H1 (cell line): Measurements from ENCODE around the gene POLE. TPM values are rescaled to one million over a fixed set of nuclear protein-coding genes. Genes with fewer than 3 reads are reported as not detected.

Source experiments
- CTCF ChIA-PET: fragments of 300-600 bp; sonication (Branson Sonifier 250); formaldehyde crosslinking; loops from one replicate; lab custom pipeline; 2021; ENCODE audit not compliant: partially characterized antibody; lab: Charles Lee
- POLR2A ChIA-PET: fragments of 300-600 bp; sonication (Branson Sonifier 250); formaldehyde crosslinking; loops from one replicate; lab custom pipeline; 2021; ENCODE audit warnings: inconsistent platforms; ENCODE audit not compliant: partially characterized antibody; lab: Charles Lee
- DNase-seq, 2 experiments: peaks; one replicate each; pipeline versions ENCODE4 v3.0.0 to v3.0.0-alpha.2; 2010 to 2022; ENCODE audit warnings: low spot score in 2 of 2, low read depth in 1 of 2, mixed read lengths in 1 of 2
- FAIRE-seq: peaks from 2 replicates; lab custom pipeline; 2011; peaks lifted over from hg19 to GRCh38; lab: Jason Lieb, UNC
- H2AFZ ChIP-seq: 2 replicates; pipeline ENCODE4 v1.8.1; 2012; ENCODE audit warnings: low read length, inconsistent platforms
- H2AK5ac ChIP-seq: 2 replicates; pipeline ENCODE4 v1.6.1; 2013; ENCODE audit warnings: low read depth, low read length
- H2BK120ac ChIP-seq: replicated peaks from 2 replicates; pipeline ENCODE3; 2013; ENCODE audit warnings: low read depth, low read length, inconsistent platforms
- H2BK12ac ChIP-seq: 2 replicates; pipeline ENCODE4 v1.6.1; 2013; ENCODE audit warnings: low read depth, low read length
- H2BK15ac ChIP-seq: 2 replicates; pipeline ENCODE4 v1.6.1; 2013; ENCODE audit warnings: low read length
- H2BK20ac ChIP-seq: 2 replicates; pipeline ENCODE4 v1.6.1; 2013; ENCODE audit warnings: low read length
- H2BK5ac ChIP-seq: 2 replicates; pipeline ENCODE4 v1.6.1; 2013; ENCODE audit warnings: low read depth, low read length
- H3K14ac ChIP-seq: 2 replicates; pipeline ENCODE4 v1.6.1; 2013; ENCODE audit warnings: inconsistent platforms; ENCODE audit not compliant: insufficient read length
- H3K18ac ChIP-seq: 2 replicates; pipeline ENCODE4 v1.6.1; 2013; ENCODE audit warnings: low read length; ENCODE audit errors: extremely low read depth
- H3K23ac ChIP-seq: 2 replicates; pipeline ENCODE4 v1.6.1; 2013; ENCODE audit warnings: inconsistent platforms; ENCODE audit not compliant: insufficient read length
- H3K23me2 ChIP-seq: 2 replicates; pipeline ENCODE4 v1.6.1; 2013; ENCODE audit warnings: low read depth, low read length
- H3K27ac ChIP-seq: 2 replicates; pipeline ENCODE4 v1.6.1; 2011; ENCODE audit warnings: low read depth, low read length, inconsistent platforms
- H3K27me3 ChIP-seq, 4 experiments: replicated peaks in 1 of 4; 1 replicate in 1 of 4; 2 replicates in 3 of 4; pipeline versions ENCODE4 v1.6.1 to v1.8.1; 2011 to 2013; ENCODE audit warnings: low read length in 3 of 4, mild to moderate bottlenecking in 3 of 4, inconsistent platforms in 2 of 4, mixed read lengths in 2 of 4, moderate library complexity in 1 of 4; ENCODE audit not compliant: control insufficient read depth in 3 of 4, insufficient read depth in 3 of 4; ENCODE audit errors: extremely low read depth in 1 of 4
- H3K36me3 ChIP-seq, 4 experiments: 2 replicates each; pipeline versions ENCODE4 v1.6.1 to v1.8.1; 2011 to 2013; ENCODE audit warnings: mild to moderate bottlenecking in 4 of 4, low read length in 3 of 4, moderate library complexity in 2 of 4, control low read depth in 1 of 4, inconsistent platforms in 1 of 4; ENCODE audit not compliant: insufficient read depth in 4 of 4, control insufficient read depth in 2 of 4
- H3K4ac ChIP-seq: replicated peaks from 2 replicates; pipeline ENCODE3; 2013; ENCODE audit warnings: low read length, low read depth, mixed read lengths, inconsistent platforms; ENCODE audit not compliant: insufficient read length
- H3K4me1 ChIP-seq, 4 experiments: replicated peaks in 1 of 4; 1 replicate in 1 of 4; 2 replicates in 3 of 4; pipeline versions ENCODE4 v1.6.1 to v1.8.1; 2011 to 2013; ENCODE audit warnings: low read length in 3 of 4, inconsistent platforms in 2 of 4, mixed read lengths in 1 of 4; ENCODE audit not compliant: insufficient read depth in 4 of 4, control insufficient read depth in 3 of 4
- H3K4me2 ChIP-seq, 2 experiments: 2 replicates each; pipeline versions ENCODE4 v1.6.1 to v1.8.1; 2011 to 2013; ENCODE audit warnings: low read depth in 2 of 2, low read length in 2 of 2, control low read depth in 1 of 2, inconsistent platforms in 1 of 2, mild to moderate bottlenecking in 1 of 2; ENCODE audit not compliant: insufficient read depth in 1 of 2
- H3K4me3 ChIP-seq, 4 experiments: fragments of 200-600, 300-600 bp in 1 of 4; sonication (generic), shearing (Covaris generic), sonication (Bioruptor Twin) in 1 of 4; 2 replicates each; pipeline versions ENCODE4 v1.5.1 to v1.8.1; 2011 to 2016; ENCODE audit warnings: low read length in 4 of 4, low read depth in 3 of 4, control low read depth in 2 of 4, inconsistent platforms in 2 of 4, mild to moderate bottlenecking in 2 of 4, mixed read lengths in 1 of 4, moderate library complexity in 1 of 4; ENCODE audit not compliant: insufficient read depth in 2 of 4; ENCODE audit errors: extremely low read depth in 1 of 4
- H3K56ac ChIP-seq: replicated peaks from 2 replicates; pipeline ENCODE3; 2013; ENCODE audit warnings: low read depth, mild to moderate bottlenecking, mixed read lengths, low read length, inconsistent platforms; ENCODE audit not compliant: insufficient read length
- H3K79me1 ChIP-seq: 2 replicates; pipeline ENCODE4 v1.6.1; 2013; ENCODE audit warnings: low read depth, low read length, control low read depth
- H3K79me2 ChIP-seq, 2 experiments: 2 replicates each; pipeline versions ENCODE4 v1.6.1 to v1.8.1; 2012 to 2013; ENCODE audit warnings: low read length in 2 of 2, mild to moderate bottlenecking in 2 of 2, inconsistent platforms in 1 of 2; ENCODE audit not compliant: insufficient read depth in 2 of 2, control insufficient read depth in 1 of 2
- H3K9ac ChIP-seq, 4 experiments: replicated peaks in 1 of 4; 1 replicate in 1 of 4; 2 replicates in 3 of 4; pipeline versions ENCODE4 v1.6.1 to v1.8.1; 2011 to 2013; ENCODE audit warnings: low read depth in 3 of 4, low read length in 3 of 4, control low read depth in 2 of 4, mild to moderate bottlenecking in 2 of 4, moderate library complexity in 2 of 4, inconsistent platforms in 1 of 4; ENCODE audit errors: extremely low read depth in 1 of 4
- H3K9me3 ChIP-seq, 2 experiments: 2 replicates each; pipeline versions ENCODE4 v1.6.1 to v1.8.1; 2012 to 2013; ENCODE audit warnings: mild to moderate bottlenecking in 2 of 2, moderate library complexity in 2 of 2, control low read depth in 1 of 2, inconsistent platforms in 1 of 2, low read depth in 1 of 2, low read length in 1 of 2, mixed read lengths in 1 of 2; ENCODE audit not compliant: insufficient read depth in 2 of 2
- H4K20me1 ChIP-seq, 2 experiments: replicated peaks in 1 of 2; 2 replicates each; pipeline versions ENCODE3 to v1.8.1; 2011 to 2013; ENCODE audit warnings: inconsistent platforms in 2 of 2, low read length in 2 of 2, mild to moderate bottlenecking in 1 of 2; ENCODE audit not compliant: insufficient read depth in 2 of 2, control insufficient read depth in 1 of 2
- H4K5ac ChIP-seq: 2 replicates; pipeline ENCODE4 v1.6.1; 2013; ENCODE audit warnings: low read length, low read depth, mixed read lengths, inconsistent platforms; ENCODE audit not compliant: insufficient read length
- H4K8ac ChIP-seq: 2 replicates; pipeline ENCODE4 v1.8.0; 2013; ENCODE audit warnings: mild to moderate bottlenecking, moderate library complexity, low read length, inconsistent platforms; ENCODE audit not compliant: insufficient read depth; ENCODE audit errors: extremely low read depth
- H4K91ac ChIP-seq: replicated peaks from 2 replicates; pipeline ENCODE3; 2013; ENCODE audit warnings: low read length, mixed read lengths, inconsistent platforms; ENCODE audit not compliant: insufficient read length
- CBX8 ChIP-seq: fragments of 300-800, 300-1000 bp; sonication (generic); IDR thresholded peaks from 2 replicates; pipeline ENCODE4 v1.7.1; 2016; ENCODE audit warnings: low read depth, low read length, borderline replicate concordance
- CHD1 ChIP-seq: IDR thresholded peaks from 2 replicates; pipeline ENCODE4 v1.6.1; 2012; ENCODE audit warnings: low read depth, low read length, improper control_type of control experiment
- TAF1 ChIP-seq: IDR thresholded peaks from 2 replicates; pipeline ENCODE4 v1.6.1; 2011; ENCODE audit warnings: mild to moderate bottlenecking, low read depth, low read length
- WGBS, 2 experiments: shearing (Covaris generic) in 1 of 2; methylation state at CpG; one replicate each; pipeline versions ENCODE4 v1.1.6 to v1.1.7; 2013 to 2015; ENCODE audit warnings: low lambda C conversion rate in 2 of 2, mixed read lengths in 2 of 2, inconsistent platforms in 1 of 2, low coverage in 1 of 2, missing lambda C conversion rate in 1 of 2; ENCODE audit not compliant: insufficient replicate concordance in 2 of 2, insufficient coverage in 1 of 2, insufficient read length in 1 of 2; ENCODE audit errors: extremely low coverage in 1 of 2, missing lambda C conversion rate in 1 of 2; 5-methylcytosine and 5-hydroxymethylcytosine counted together
- polyA plus RNA-seq, 7 experiments: library from polyadenylated mRNA; depleted of rRNA in 3 of 7; stranded (reverse) in 5 of 7; unstranded in 2 of 7; fragments of >200 nt in 5 of 7; fragments of 200-250 nt in 2 of 7; gene quantifications; 1 replicate in 5 of 7; 2 replicates in 1 of 7; 4 replicates in 1 of 7; pipeline versions ENCODE4 v1.2.1 to v1.2.3, GENCODE V29; 2011 to 2013; ENCODE audit warnings: missing spikeins in 2 of 7, mixed read lengths in 2 of 7
- total RNA-seq: library from RNA; stranded (reverse); fragmentation: NEBNext Ultra II Directional; extraction: Animal tissue kit (Norgen Biotek cat#: 25700); gene quantifications from 2 replicates; pipeline ENCODE4 v1.2.1, GENCODE V29; 2021
- TF ChIP-seq, protein P1 (sequence below), 3 experiments: IDR thresholded peaks; 1 replicate in 2 of 3; 2 replicates in 1 of 3; pipeline versions ENCODE4 v1.5.1 to v1.6.1; 2011; ENCODE audit warnings: low read length in 3 of 3, mild to moderate bottlenecking in 3 of 3, inconsistent platforms in 2 of 3, low read depth in 1 of 3, moderate library complexity in 1 of 3; ENCODE audit not compliant: insufficient read depth in 1 of 3; ENCODE audit errors: control extremely low read depth in 1 of 3

POLE gene
- total and polyA plus RNA-seq, 2 of the 8 experiments (the other 6 are each of a cell fraction or from before 2014, with no cell fraction given) = 59.7 to 115 TPM

- Histone ChIP-seq H3K79me1 (no peaks in the 10 kb centered on the region), H2BK120ac (no peak overlapping the region), H4K20me1 (peaks cover 0 to 6% of the 10 kb centered on the region in 2 experiments), H2BK20ac (no peak overlapping the region), H3K9ac (no peak overlapping the region), H3K23ac (no peak overlapping the region), H2AFZ (no peak overlapping the region), H3K14ac (no peak overlapping the region), H2BK12ac (no peak overlapping the region), H4K8ac (no peak overlapping the region), H2BK15ac (no peak overlapping the region), H2BK5ac (no peak overlapping the region), H3K4me1 (no peaks in the 10 kb centered on the region), H3K4ac (no peak overlapping the region)
- peak; percentile 79 for FAIRE-seq
- peak in 1 of 2 experiments; percentile 77 for DNase-seq
- CTCF ChIA-PET = interaction anchor here (0.6 to 2.1 kb wide), 5 partner anchors 9 to 179 kb away, joined by 3 to 8 read pairs (median 3); no protein-coding TSS in a partner anchor
- TF ChIP-seq, protein P1, sequence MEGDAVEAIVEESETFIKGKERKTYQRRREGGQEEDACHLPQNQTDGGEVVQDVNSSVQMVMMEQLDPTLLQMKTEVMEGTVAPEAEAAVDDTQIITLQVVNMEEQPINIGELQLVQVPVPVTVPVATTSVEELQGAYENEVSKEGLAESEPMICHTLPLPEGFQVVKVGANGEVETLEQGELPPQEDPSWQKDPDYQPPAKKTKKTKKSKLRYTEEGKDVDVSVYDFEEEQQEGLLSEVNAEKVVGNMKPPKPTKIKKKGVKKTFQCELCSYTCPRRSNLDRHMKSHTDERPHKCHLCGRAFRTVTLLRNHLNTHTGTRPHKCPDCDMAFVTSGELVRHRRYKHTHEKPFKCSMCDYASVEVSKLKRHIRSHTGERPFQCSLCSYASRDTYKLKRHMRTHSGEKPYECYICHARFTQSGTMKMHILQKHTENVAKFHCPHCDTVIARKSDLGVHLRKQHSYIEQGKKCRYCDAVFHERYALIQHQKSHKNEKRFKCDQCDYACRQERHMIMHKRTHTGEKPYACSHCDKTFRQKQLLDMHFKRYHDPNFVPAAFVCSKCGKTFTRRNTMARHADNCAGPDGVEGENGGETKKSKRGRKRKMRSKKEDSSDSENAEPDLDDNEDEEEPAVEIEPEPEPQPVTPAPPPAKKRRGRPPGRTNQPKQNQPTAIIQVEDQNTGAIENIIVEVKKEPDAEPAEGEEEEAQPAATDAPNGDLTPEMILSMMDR (IDR thresholded peaks at IDR 0.05; ENCODE audit: control extremely low read depth in 1 of 3, insufficient read depth in 1 of 3, low read depth in 1 of 3, low read length in 3 of 3) = no peak
- TF ChIP-seq TAF1 (peak; percentile 48; the same call in 1 of the 2 replicates), CHD1 (no peak), CBX8 (no peak)
- TF ChIP-seq, all 59 proteins: peak for 1
- no peak overlapping the region for H2AK5ac ChIP-seq
- H3K36me3 ChIP-seq = no peaks in the 10 kb centered on the region
- POLR2A ChIA-PET = interaction anchor here (1.1 to 3.3 kb wide), 3 partner anchors 11 to 33 kb away, joined by 3 to 20 read pairs (median 6); no protein-coding TSS in a partner anchor
- H3K27ac ChIP-seq = no peak overlapping the region
- H3K18ac ChIP-seq = no peak overlapping the region
- H3K79me2 ChIP-seq = no peaks in the 10 kb centered on the region
- no peak overlapping the region for H4K5ac ChIP-seq
- 38% methylated on average over 11 of the region's 11 CpGs; no CpG with 5 or more reads in 1 of the 2 experiments for WGBS, 2 experiments
- H3K56ac ChIP-seq = no peak overlapping the region
- peaks cover 4% of the 10 kb centered on the region; the same call in 1 of the 2 replicates for H3K23me2 ChIP-seq
- no peak overlapping the region for H3K4me2 ChIP-seq
- no peak overlapping the region for H3K4me3 ChIP-seq
- peaks cover 25 to 60% (median 58%) of the 10 kb centered on the region in 4 experiments for H3K27me3 ChIP-seq
- peaks cover 0 to 7% of the 10 kb centered on the region in 2 experiments; a peak in 1 of 4 replicates for H3K9me3 ChIP-seq
- H4K91ac ChIP-seq = no peak overlapping the region
Observed at GRCh38 chr12:132593938-132594358, 93.2 kb downstream of the POLE start.
